ENCODE results near the gene RRAS2.

Gene RRAS2

DNA sequence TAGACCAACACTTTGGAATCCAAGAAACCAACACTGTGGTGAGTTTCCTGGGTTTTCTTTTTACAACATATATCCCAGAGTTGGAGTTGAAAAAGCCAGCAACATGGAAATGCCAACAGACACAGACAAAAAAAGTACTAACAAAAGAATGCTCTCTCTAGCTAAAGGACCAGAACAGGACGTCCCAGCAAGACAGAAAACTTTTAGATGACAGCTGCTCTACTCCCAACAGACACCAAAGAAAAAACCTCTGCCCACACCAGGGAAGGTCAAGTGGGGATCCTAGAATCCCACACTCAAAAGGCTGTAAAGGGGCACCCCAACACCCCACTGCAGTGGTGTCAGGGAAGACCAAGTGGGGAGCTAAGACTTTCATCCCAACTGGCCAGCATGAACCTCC lies 23.3 kb downstream of the RRAS2 start:
- no peak for FAIRE-seq

DNA sequence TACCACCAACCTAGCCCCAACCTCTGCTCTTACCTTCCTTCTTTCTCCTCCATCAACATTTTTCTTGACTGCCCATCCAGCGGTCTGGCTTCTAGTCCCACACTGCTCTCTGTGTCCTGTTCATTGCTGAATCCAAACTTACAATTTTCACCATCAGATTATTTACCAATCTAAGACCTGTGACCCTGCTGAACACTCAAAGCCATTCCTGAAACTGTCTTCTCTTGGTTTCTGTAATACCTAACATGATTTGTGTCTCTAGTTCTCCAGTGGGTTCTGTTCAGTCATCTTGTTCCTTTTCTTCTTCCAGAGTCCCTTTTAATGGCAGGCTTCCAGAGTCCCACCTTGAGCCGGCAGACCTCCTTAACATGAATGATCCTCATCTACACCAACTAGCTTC lies 24.1 kb downstream of the RRAS2 start:
- no peak for FAIRE-seq

DNA sequence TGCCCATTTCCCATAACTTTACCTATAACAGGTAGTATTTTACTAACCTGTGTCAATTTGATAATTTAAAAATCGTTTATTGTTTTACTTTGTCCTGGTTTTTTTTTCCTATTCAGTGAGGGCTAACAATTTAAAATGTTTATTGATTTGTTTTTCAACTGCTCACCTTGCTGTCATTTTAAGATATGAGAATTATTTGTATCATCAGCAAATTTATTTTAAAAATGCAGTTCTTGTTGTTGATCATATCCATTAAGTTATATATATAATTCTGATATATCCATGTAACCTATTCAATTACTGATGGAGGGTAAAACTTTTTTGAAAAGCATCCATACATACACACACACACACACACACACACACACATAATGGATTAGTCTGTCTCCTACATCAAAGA lies 24.8 kb downstream of the RRAS2 start:
- no peak for FAIRE-seq

DNA sequence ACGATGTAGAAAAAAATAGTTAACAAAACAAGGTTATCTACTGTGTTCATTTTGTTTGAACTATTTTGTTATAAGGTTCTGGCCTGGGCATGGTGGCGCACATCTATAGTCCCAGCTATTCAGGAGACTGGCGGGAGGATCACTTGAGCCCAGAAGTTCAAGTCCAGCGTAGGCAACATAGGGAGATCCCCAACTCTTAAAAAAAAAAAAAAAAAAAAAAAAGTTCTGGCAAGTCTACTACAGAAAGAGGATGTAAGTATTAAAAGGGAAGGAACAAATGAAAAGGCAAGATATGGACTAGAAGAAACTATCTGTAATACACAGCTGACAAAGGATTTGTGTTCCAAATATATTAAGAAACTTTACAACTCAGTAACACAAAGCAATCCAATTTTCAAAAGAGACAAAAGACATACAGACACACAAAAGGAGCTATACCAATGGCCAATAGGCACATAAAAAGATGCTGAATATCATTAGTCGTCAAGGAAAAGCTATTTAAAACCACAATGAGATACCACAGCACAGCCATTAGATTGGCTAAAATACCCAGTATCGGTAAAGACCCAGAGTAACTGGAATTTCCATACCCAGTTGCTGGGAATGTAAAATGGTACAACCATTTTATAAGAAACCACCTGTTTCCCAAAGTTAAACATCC lies 27.4 kb downstream of the RRAS2 start:
- FAIRE-seq: no peak

DNA sequence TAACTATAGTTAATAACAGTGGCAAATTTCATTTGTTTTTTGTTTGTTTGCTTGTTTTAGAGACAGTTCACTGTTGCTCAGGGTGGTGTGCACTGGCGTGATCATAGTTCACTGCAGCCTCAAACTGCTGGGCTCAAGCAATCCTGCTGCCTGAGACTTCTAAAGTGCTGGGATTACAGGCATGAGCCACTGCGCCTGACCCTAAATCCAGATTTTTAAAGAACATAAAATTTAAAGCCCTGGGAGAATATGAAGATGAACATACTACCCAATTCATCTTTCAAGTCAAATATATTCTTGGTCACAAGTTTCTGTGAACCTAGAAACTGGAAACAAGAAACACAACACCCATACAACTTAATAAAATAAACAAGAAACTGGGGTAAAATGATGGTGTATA lies 28.1 kb downstream of the RRAS2 start:
- no peak for FAIRE-seq

DNA sequence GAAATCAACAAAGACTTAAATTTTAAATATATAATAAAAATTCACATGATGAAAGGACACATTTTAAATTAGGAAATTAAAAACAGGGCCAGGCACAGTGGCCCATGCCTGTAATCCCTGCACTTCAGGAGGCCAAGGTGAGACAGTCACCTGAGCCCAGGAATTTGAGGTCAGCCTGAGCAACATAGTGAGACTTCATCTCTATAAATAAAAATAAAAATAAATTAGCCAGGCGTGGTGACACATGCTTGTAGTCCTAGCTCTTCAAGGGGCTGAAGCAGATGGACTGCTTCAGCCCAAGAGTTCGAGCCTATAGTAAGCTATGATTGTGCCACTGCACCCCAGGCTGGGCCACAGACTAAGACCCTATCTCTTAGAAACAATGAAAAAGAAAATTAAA lies 29.3 kb downstream of the RRAS2 start:
- no peak for FAIRE-seq

DNA sequence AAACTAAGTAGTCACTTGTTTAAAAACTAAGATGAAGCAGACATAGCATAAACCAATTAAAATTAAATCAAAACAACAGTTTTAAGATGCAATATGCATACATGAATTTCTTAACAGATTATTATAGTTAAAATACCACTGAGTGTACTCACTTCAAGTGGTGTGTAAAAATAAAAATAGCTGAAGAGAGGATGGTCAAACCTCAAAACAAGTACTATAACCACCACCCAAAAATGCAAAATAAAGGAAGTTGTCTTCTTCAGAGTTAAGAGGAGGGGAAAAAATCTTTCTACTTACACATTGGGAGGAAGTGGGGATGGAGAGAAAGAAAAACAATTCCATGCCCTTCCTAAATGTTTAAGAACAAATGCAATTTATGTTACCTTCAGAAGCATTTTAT lies 31.9 kb downstream of the RRAS2 start:
- no peak for FAIRE-seq

DNA sequence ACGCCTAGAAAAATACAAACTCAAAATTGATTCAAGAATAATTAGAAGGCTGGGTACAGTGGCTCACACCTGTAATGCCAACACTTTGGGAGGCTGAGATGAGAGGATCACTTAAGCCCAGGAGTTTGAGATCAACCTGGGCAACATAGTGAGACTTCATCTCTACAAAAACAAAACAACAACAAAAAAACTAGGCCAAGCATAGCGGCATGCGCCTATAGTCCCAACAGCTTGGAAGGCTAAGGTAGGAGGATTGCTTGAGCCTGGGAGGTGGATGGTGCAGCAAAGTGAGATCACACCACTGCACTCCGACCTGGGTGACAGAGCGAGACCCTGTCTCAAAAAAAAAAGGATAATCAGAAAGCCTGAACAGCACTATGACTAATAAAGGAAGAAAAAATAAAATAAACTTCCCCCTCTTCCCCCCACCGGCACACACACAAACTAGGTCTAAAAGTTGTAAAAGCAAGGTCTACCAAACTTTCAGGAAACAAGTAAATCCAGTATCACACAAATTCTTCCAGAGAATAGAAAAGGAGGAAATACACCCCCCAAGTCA lies 35.8 kb downstream of the RRAS2 start:
- FAIRE-seq: no peak

DNA sequence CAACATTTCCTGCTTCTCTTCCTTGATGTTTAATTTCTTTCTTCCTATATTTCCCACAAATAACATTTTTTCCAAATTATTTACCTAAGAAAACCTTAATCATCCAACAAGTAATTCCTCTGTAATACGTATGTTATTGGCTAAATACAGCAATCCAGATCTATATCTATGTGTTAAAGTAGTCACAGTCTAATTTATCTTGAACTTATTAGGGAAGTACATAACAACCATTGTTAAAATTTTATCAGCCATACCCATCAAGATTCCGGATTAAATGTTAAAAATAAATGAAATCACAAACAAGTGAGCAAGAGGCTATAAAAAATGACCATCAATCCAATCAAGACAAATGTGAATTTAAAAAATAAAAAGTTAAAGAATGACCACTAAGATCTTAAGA lies 36.5 kb downstream of the RRAS2 start:
- FAIRE-seq: no peak

DNA sequence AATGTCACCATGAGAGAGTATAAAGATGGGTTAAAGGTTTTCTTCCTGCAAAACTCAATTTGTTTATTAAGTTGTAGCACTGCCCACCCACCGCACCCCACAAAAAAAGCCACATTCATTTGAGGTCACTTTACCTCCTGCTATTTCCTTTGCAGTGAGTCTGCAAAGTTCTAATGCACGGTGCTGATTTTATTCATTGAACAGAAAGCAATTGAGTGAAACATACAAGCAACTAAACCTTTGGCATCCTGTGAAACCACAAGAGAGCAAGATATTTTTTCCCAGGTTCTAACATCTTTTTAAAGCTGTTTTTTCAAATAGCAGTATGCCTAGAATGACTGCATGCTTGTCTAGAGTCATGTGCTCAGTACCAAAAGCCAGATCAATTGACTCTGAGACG lies 39.0 kb downstream of the RRAS2 start:
- no peak for FAIRE-seq

DNA sequence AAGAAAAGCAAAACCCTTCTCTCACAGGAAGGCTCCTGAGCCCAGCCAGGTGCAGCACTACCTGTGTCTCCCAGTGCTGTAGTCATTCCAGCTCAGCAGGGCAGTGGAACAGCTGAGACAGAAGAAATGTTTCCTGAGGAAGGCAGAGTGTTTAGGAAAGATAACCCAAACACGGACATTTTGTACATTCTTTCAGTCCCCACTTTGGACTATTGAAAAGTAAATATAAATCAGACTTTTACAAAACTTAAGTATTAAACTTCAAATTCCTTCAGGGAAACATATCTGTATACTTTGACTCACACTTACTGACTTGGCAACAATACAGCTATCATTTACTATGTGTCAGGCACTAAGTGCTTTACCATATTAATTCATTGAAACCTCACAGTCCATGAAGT lies 40.4 kb downstream of the RRAS2 start:
- no peak for FAIRE-seq

DNA sequence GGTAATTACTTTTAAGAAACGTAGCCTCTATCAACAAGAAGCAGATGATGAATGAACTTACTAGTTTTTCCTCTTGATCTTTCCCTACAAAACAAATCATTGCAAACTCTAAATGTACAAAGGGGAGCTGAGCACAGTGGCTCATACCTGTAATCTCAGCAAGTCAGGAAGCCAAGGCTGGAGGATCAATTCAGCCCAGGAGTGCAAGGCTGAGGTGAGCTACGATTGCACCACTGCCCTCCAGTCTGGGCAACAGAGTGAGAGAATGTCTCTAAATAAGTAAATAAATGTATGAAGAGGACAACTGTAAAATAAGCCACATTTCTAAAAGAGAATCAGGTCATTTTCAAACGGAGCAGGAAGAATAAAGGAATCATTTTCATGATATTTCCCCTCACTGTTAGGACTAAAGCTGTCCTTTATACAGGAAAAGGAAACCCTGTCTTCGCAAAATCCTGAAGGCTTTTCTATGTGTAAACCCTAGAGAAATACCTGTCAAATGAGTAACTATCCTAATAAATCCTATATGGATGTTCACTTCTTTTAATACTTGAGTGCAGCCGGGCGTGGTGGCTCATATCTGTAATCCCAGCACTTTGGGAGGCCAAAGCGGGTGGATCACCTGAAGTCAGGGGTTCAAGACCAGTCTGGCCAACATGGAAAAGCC lies 41.2 kb downstream of the RRAS2 start:
- no peak for FAIRE-seq

DNA sequence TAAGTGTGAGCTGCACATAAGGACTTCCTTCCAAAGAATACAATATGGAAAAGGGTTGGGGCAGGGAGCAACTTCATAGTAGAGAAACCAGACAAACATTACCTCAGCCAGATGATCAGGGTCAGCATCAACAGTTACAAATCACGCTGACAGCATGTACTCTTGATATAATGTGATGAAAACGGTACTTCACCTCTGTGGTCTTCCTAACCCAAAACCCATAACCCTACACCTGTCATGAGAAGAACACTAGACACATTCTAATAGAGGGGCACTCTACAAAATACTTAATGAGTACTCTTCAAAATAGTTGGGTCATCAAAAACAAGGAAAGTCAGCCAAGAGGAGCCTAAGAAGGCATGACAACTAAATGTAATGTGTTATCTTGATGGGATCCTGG lies 43.9 kb downstream of the RRAS2 start:
- no peak for FAIRE-seq

DNA sequence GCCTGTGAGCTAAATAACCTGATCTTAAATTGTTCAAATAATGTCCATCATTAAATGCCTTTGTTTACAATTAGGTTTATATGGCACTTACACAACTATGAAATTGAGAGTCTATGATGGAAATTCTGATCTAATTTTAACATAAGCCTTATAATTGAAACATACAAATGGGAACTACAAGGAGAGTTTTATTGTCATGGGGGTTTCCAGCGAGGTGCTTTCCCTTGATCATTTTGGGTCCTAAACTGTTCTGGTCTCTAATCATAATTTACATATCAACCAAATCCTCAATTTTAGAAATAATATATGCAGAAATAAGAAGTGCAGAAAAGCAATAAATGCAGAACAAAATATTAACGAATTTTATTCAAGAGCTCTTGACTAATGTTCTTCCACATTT lies 44.9 kb downstream of the RRAS2 start:
- FAIRE-seq: no peak

DNA sequence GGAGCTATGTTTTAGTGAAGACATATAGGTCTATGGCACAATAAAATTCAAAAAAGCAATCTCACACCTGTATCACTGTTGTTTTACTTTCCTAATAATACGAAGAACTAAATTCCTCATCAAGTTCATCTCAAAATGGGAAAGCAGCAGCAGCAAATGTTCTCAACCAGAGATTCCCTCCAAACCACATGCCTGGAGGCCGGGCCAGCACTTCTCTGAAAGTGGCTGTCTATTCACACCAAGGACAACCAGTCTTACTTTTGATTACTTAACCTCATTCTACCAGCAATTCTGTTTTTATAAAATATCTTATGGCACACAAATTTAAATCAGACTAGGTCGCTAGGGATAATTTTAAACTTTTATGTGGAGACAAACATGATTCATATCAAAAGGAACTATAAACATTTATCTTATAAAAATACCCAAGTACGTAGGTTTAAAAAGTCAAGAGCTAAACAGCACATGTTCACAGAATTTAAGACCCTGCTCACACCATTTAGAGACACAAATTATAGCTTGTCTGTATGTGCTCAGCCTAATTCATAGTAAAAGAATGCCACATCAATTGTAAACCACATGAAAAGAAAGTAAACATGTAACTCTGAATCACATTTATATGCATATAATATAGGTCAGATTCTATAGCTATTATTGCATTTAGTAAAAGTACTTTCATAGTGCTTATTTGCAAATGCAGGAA lies 46.1 kb downstream of the RRAS2 start:
- no peak for FAIRE-seq

DNA sequence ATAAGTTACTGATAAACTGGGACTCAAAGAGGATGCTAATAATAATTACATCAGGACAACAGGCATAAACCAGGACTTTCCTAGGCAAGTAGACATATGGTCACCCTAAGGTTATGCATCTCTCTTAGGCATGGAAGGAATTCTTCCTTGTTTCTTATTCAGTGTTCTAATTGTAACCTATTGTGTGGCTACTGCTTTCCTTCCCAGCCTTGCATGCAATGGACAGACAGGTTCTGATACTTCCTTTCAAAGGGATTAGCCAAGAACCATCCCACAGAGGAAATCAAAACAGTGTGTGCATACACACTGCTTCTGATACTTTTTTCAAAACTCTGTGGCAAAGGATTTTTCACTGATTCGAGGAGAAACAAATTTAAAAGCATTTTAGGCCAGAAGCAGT lies 48.3 kb downstream of the RRAS2 start:
- FAIRE-seq: no peak

DNA sequence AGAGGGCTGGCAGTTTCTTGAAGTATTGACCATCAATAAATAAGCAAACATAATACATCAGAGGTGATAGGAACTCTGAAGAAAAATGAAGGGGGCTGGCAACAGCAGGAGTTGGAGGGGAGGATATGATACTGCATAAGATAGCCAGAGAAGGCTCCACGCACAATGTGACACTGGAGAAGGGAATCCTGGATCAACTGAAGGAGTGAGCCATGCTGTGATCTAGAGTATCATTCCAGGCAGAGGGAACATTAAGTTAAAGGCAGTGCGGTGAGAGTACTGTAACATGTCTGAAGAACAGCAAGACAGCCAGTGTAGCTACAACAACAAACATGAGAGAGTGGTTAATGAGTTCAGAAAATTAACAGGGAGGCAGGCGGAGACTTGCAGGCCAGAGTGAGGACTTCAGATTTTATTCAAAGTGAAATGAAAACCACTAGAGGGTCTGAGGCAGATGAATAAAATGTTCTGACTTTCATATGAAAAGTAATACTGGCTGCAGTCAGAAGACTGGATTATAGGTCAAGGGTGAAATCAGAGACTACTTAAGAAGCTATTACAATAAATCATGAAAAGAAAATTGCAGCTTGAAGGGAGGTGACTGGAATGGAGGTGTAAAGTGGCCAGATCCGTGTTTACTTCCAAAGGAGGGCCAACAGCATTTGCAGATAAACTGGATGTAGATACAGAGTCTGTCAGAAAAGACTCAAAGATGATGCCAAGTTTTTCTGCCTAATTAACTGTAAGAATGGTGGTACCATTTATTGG lies 49.4 kb downstream of the RRAS2 start:
- no peak for FAIRE-seq

DNA sequence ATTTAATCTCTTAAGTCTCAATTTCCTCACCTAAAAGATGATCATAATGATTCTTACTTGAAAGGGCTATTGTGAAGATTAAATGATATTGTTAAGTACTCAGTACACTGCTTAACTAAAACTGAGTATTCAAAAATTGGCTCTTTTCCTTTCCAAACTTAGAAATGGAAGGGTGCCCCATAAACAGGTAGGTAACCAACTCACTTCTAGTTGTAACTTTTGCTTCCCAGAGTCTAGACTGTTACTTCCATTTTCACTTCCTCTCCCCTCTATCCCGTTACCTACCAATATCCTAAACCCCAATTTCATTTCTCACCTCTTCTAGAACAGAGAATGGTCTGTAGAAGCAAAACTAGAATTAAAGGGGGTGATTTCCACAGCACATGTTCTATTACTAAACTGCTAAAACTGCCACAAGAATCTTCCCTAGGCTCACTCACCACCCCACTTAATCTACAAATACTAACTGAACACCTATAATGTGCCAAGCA lies 50.0 kb downstream of the RRAS2 start:
- FAIRE-seq: no peak

DNA sequence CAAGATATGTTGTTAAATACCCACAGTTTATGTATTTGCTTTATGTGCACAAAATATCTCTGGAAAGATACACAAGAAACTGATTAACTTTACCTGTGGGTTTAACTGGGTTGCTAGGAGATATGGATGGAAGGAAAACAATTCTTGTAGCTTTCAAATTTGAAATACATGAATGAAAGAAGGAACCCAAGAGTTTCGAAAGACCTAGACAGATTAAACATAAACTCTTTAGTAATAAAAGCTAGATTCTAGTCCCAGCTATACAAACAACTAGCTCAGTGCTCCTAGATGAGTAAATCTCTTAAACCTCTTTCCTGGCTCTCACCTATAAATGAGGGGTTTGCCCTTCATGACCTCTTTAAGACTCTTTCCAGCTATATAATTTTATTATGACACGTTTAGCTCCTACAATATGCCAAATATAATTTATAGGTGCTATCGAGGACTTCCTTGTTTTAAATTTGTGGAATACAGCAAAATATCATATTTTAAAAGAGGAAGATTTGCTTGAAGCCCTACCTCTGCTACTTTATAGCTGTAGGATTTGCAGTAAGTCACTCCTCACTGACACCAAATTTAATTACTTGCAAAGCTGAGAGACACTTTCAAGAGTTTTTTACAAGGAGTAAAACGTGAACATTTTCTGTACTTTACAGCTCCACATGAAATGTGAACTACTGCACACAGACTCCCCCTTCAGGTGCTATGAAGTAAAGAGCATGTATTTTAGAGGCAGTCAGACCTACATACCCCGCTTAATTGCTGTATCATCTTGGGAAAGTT lies 50.7 kb downstream of the RRAS2 start:
- FAIRE-seq: peak; percentile 29

DNA sequence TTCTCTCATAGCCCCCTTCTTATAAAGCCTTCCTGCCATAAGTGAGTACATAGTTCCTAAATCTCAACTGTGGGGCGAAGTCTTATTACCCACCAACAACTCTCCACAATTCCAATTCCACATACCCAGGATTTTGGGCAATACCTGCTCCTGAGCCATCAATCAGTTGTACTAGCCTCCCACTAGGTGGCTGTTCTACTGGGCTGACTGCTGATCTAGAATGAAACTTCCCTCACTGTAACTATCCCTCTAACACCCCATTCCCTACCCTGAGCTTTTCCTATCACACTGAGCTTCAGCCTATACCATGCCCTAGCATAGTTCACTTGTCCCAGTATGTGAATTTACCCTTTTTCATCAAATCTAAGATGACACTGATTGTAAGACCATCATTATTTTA lies 52.5 kb downstream of the RRAS2 start:
- FAIRE-seq: no peak

DNA sequence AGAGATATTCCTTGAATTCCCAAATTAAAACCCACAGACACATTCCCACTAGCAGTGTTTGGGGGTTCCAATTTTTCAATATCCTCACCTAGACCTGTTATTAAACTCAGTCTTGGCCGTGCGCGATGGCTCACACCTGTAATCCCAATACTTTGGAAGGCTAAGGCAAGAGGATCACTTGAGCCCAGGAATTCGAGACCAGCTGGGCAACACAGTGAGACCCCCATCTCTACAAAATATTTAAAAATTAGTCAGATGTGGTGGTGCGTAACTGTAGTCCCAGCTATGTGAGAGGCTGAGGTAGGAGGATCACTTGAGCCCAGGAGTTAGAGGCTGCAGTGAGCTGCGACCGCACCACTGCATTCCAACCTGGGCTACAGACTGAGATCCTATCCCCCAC lies 53.3 kb downstream of the RRAS2 start:
- no peak for FAIRE-seq

DNA sequence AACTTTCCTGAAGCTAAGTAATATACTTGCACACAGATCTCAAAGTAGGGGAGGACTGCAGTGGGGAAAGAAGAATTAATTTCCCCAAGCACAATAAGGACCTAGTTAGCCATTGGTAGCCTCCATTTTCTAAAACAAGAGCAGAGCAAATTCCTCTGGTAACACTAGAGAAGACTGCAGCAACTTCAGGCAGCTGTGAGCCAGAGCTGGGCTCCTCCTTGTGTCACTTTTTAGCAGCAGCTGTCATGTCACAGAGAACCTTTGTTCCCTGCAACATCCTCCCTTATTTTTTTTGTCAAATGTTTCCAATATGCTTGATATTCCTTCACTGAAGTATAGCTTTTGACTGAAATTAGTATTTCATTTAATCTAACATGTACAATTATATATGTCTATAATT lies 54.4 kb downstream of the RRAS2 start:
- no peak for FAIRE-seq

Measured in A204.1 (cell line).